Measurements from ENCODE around the gene ARF5. TPM values are rescaled to one million over a fixed set of nuclear protein-coding genes. Genes with fewer than 3 reads are reported as not detected.

The ARF5 gene
- total RNA-seq, 1 donor from 2014 or later: 137 TPM

Other genes with a start within 250 kb of the ARF5 start
- gene ZNF800, start 195.7 kb upstream of the ARF5 start, total RNA-seq: 31.9 TPM
- 10.8 TPM for gene GCC1, start 2.8 kb upstream of the ARF5 start, total RNA-seq
- 1.7 TPM for gene FSCN3, start 5.3 kb downstream of the ARF5 start, total RNA-seq
- gene PAX4, start 29.7 kb downstream of the ARF5 start, total RNA-seq: not detected
- 85.9 TPM for gene SND1, start 63.8 kb downstream of the ARF5 start, total RNA-seq

Measured in vagina (tissue), 1 donor.